Measurements from ENCODE around the gene JAML.

The JAML gene, protein sequence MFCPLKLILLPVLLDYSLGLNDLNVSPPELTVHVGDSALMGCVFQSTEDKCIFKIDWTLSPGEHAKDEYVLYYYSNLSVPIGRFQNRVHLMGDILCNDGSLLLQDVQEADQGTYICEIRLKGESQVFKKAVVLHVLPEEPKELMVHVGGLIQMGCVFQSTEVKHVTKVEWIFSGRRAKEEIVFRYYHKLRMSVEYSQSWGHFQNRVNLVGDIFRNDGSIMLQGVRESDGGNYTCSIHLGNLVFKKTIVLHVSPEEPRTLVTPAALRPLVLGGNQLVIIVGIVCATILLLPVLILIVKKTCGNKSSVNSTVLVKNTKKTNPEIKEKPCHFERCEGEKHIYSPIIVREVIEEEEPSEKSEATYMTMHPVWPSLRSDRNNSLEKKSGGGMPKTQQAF

GRCh38 chr11:118224511-118225188 is at the start of gene JAML:
TSS of gene JAML (minus strand) at chr11:118225011. CDS start at chr11:118214866, 10,145 bp downstream.
- FAIRE-seq (peak; percentile 91), DNase-seq (ENCODE audit: insufficient read length, low spot score) (no peak)

DNA sequence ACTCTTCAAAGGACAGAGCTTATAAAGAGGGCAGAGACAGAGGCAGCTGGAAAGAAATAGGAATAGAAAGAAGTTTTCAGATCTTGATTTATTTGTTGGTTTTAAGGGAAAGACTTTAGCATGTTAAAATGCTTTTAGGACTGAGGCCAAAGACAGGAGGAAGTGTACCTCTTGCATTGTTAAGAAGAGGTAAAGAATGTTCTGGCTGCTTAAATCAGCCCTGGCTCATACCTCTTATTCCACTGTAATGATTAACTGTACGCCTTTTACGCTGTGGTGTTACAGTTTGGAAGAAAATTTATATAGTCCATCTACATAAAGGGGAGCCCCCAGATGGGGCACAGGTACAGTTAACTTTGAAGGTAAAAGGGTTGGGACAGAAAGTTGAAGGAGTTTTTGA is 49.4 kb upstream of the JAML start:
- FAIRE-seq (no peak), DNase-seq (ENCODE audit: insufficient read length, low spot score) (no peak)

DNA sequence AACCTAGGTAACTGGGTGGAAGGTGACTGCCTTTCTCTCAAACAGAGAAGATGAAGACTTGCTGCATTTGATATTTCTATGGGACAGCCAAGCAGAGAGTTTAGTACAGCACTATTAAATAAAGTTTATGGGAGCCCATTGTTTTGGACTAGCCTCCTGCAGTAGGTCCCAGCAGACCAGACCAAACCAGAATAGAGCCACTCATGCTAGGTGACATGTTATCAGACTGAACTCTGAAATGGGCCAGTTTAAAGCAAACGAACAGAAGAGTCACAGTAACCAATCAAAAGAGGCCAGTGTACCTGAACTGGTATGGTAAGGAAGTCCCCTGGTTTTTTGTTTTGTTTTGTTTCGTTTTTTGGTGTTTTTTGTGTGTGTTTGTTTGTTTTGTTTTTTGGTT is 47.2 kb upstream of the JAML start:
- DNase-seq (ENCODE audit: insufficient read length, low spot score) (no peak), FAIRE-seq (no peak)

DNA sequence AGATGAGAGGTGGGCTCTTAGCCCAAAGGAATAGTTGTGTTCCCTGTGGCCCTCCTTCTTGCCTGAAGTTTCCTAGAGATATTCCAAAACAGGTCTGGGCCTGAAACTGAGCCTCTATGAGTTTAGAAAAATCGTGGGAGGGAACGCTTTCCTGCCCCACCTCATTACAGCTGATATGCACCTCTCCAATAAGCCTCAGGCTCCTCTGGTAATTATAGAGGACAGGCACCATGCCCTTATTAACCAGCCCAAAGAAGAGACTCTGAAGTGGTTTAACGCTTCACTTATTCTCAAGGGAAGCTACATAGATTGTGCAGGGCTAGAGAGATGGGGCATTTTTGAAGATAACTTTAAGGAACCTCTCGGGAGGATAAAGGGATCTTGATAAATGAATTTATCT is 42.7 kb upstream of the JAML start:
- DNase-seq (ENCODE audit: insufficient read length, low spot score) = no peak
- no peak for FAIRE-seq

DNA sequence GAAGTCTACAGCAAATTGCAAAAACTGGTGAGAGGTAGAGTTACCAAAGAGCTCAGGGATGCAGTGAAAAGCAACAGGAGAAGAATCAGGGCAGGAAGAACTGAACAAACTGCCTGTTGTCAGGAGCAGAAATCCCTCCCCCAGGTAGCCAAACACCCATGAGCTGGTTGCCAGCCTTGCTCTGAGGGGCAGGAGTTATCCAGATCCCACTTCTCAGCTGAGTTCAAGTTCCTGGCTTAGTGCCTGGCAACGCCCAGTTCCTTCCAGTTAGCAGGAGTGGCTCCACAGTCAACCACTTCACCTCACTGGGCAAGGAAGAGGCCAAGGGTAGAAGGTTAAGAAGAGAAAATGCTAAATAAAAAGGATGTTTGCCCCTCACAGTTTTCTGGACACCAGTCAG is 41.1 kb upstream of the JAML start:
- no peak for DNase-seq (ENCODE audit: insufficient read length, low spot score)
- no peak for FAIRE-seq

- no peak for FAIRE-seq
- no peak for DNase-seq (ENCODE audit: insufficient read length, low spot score)
Observed at GRCh38 chr11:118264569-118265465, 40.0 kb upstream of the JAML start.

DNA sequence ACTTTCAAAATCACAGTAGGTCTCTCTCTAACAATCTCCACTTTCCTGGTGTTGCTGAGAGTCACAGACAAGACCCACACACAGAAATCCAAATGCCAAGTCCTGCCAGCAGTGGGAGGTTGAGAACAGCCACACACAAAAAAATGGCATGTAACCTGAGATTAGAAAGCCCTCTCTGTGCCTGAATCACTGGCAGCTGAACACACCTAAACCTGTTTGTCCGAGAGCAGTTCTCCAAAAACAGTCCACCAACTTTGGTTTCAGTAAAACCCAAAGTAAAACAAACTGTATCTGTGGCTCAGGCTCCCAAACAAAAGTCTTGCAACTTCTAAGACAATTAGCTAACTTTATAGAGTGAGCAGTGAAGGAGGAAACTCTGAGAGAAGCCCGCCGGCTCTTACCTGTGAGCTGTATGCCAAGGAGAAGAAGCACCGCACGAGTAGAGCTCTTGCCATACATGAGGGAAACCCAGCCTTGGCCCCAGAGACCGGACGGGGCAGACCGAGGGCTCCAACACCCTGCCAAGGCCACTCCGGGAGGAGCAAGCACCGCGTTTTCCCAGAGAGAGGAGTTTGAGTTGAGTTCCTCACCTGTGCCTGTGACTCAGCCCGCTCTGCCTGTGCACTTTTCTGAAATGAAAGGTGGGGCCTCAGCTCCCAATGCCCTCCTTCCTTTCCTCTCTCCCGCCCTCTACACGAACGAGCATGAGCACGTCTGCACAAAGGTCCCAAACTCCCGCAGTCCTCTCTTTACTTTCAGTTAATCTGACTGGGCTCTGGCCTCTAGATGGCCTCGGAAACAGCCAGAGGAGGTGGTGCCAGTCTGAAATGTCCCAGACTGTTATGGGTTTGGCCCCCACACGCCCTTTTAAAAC is 39.1 kb upstream of the JAML start, which contains the start of gene MPZL2:
MPZL2 (minus strand) TSS at position 603 of the 874 bp plus-strand sequence; CDS start at position 459, 144 bp downstream.
- FAIRE-seq (no peak), DNase-seq (ENCODE audit: insufficient read length, low spot score) (no peak)

- FAIRE-seq (no peak), DNase-seq (ENCODE audit: insufficient read length, low spot score) (no peak)
Observed at GRCh38 chr11:118263112-118263511, 38.3 kb upstream of the JAML start.

DNA sequence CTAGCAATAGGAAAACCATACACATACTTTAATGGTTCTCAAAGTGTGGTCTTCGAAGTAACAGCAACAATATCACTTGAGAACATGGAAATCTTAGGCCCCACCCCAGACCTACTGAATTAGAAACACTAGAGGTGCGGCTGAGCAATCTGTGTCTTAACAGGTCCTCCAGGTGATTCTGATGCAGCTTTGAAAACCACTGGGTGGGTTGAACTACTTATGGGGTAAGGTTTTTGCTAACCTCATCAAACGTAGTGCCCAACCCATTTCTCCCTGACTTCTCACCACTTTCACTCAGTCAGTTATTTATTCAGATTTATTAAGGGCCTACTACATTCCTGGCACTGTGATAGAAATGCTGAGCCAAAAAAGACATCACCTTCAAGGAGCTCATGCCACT is 35.5 kb upstream of the JAML start:
- DNase-seq (ENCODE audit: insufficient read length, low spot score) (no peak), FAIRE-seq (no peak)

DNA sequence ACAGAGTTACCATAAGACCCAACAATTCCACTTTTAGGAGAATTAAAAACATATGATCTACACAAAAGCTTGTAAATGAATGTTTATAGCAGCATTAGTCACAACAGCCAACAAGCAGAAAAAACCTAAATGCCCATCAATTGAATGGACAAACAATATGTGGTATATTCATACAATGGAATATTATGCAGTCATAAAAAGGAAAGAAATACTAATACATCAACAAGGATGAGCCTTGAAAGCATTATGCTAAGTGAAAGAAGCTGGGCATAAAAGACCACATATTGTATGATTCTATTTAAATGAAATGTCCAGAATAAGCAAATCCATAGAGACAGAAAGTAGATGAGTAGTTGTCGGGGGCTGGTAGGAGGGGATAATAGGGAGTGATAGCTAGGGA is 34.3 kb upstream of the JAML start:
- DNase-seq (ENCODE audit: insufficient read length, low spot score) = no peak
- FAIRE-seq = peak; percentile 18

DNA sequence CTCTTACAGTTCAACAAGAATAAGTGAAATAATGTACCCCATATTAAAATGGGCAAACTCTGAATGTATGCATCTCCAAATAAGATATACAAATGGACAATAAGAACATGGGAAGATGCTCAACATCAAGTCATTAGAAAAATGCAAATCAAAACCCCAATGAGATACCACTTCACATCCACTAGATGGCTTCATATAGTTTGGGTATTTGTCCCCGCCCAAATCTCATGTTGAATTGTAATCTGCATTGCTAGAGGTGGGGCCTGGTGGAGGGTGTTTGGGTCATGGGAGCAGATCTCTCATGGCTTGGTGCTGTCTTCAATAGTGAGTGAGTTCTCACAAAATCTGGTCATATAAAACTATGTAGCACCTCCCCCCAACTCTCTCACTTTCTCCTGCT is 33.6 kb upstream of the JAML start:
- DNase-seq (ENCODE audit: insufficient read length, low spot score) (no peak), FAIRE-seq (peak; percentile 4)

DNA sequence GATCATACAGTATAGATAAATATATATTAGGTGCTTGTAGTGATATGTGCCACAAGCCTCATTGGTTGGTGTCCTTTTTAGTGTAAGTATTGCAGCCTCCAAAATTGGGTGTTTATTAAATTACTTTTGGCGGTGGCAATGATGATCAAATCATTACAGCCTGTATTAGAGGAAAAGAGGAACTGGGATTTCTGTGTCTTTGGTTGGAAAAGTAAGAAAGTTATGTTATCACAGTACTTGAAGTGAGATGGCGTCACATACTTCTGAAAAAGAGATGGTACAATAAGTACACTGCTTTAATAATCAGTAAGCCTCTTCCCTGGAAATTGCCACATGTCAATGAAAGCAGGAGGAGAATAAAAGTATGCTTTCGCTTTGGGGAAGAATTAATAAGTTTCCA is 27.9 kb upstream of the JAML start:
- FAIRE-seq (no peak), DNase-seq (ENCODE audit: insufficient read length, low spot score) (no peak)

GRCh38 chr11:118251858-118252652 is 27.2 kb upstream of the JAML start, which contains the start of gene MPZL3:
TSS of gene MPZL3 (minus strand) at chr11:118252365. CDS start at chr11:118252294, 71 bp downstream.
- DNase-seq (ENCODE audit: insufficient read length, low spot score) = peak; percentile 63
- FAIRE-seq = peak; percentile 100

DNA sequence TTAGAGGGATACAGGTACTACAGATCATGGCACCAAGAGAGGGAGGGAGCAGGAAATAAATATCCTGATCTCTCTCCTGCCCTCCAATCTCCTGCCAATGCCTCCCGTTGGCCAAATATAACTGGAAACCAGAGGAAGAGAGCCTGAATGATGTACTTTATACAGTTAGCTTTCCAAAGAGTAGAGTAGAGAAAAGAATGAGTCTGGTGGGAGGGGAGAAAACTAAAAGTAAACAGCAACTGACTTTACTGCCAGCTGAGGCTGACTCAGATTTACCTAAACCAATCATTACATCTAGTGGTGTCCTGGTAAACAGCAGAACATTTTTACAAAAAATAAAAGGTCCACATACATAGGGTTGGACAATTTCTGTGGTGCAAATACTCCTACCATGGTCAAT is 22.2 kb upstream of the JAML start:
- FAIRE-seq (no peak), DNase-seq (ENCODE audit: insufficient read length, low spot score) (no peak)

DNA sequence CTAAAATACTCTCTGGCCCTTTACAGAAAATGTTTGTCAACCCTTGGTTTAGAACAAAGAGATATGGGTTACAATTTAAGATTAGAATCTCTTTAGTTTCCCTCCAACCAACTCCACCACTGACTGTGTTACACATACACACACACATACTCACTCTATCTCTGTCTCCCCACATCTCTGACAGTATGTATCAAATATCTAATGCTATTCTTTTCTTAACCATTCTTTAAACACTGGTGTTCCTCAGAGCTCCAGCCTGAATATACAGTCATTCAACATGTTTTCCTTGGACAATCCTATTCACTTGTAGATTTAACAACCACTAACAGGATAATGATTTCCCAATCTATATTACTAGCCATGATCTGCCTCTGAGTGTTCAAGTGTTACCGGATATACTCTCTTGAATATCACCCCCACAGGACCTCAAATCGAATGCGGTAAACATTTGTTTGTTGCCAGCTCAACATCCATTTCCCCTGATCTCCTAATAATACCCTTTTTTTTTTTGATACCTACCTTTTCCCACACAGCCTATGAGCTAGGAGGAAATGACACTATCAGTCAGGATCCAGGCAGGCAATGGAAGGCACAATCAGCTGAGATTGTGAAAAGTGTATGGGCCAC is 21.2 kb upstream of the JAML start:
- no peak for DNase-seq (ENCODE audit: insufficient read length, low spot score)
- no peak for FAIRE-seq

- FAIRE-seq = no peak
Observed at GRCh38 chr11:118243993-118244762, 19.4 kb upstream of the JAML start.

GRCh38 chr11:118243161-118243560 is 18.4 kb upstream of the JAML start:
- DNase-seq (ENCODE audit: insufficient read length, low spot score) (no peak), FAIRE-seq (no peak)

More at GRCh38 chr11:118243993-118244762, 19.4 kb upstream of the JAML start:
- DNase-seq (ENCODE audit: insufficient read length, low spot score) = no peak

GRCh38 chr11:118241764-118242098 is 16.9 kb upstream of the JAML start:
- DNase-seq (ENCODE audit: insufficient read length, low spot score) = no peak
- FAIRE-seq = no peak
